GM04503 (cell line): ENCODE data around the gene CPAMD8.
"Not testable (repeated sequence)": the region's sequence is repeated elsewhere in the genome, so short reads cannot be mapped to it uniquely, and the experiment has no call there.

Experiments used
- DNase-seq: peaks from one replicate; pipeline ENCODE4 v3.0.0-alpha.2; 2012; ENCODE audit warnings: low read depth

CPAMD8 gene

GRCh38 chr19:16946951-16947940 lies 79.4 kb downstream of the CPAMD8 start:
- DNase-seq: no peak

GRCh38 chr19:16945762-16946465 lies 80.7 kb downstream of the CPAMD8 start:
- no peak for DNase-seq

GRCh38 chr19:16945364-16945714 lies 81.3 kb downstream of the CPAMD8 start:
- no peak for DNase-seq

GRCh38 chr19:16944626-16945363 lies 81.8 kb downstream of the CPAMD8 start:
- DNase-seq: no peak

- DNase-seq: no peak
These were observed 82.5 kb downstream of the CPAMD8 start for GRCh38 chr19:16943942-16944625.

- DNase-seq: not testable (repeated sequence)
These were observed 83.5 kb downstream of the CPAMD8 start for GRCh38 chr19:16943090-16943489.

GRCh38 chr19:16942583-16942982 lies 84.0 kb downstream of the CPAMD8 start:
- no peak for DNase-seq

GRCh38 chr19:16940626-16941025 lies 86.0 kb downstream of the CPAMD8 start:
- no peak for DNase-seq

GRCh38 chr19:16940063-16940462 lies 86.5 kb downstream of the CPAMD8 start:
- not testable (repeated sequence) for DNase-seq

- DNase-seq: no peak
These were observed 88.4 kb downstream of the CPAMD8 start for GRCh38 chr19:16938211-16938610.

GRCh38 chr19:16937796-16938195 lies 88.8 kb downstream of the CPAMD8 start:
- DNase-seq: not testable (repeated sequence)

- DNase-seq: no peak
These were observed 89.7 kb downstream of the CPAMD8 start for GRCh38 chr19:16936901-16937300.

- DNase-seq: no peak
These were observed 92.1 kb downstream of the CPAMD8 start for GRCh38 chr19:16934489-16934888.

GRCh38 chr19:16931306-16931705 lies 95.3 kb downstream of the CPAMD8 start:
- no peak for DNase-seq

GRCh38 chr19:16930753-16931152 lies 95.9 kb downstream of the CPAMD8 start:
- no peak for DNase-seq

GRCh38 chr19:16928916-16929315 lies 97.7 kb downstream of the CPAMD8 start:
- DNase-seq: no peak

- DNase-seq: no peak
These were observed 98.3 kb downstream of the CPAMD8 start for GRCh38 chr19:16928351-16928750.

GRCh38 chr19:16927883-16928282 lies 98.7 kb downstream of the CPAMD8 start:
- no peak for DNase-seq

GRCh38 chr19:16922949-16923348 lies 103.7 kb downstream of the CPAMD8 start:
- no peak for DNase-seq

GRCh38 chr19:16922592-16922934 lies 104.0 kb downstream of the CPAMD8 start:
- DNase-seq: no peak

- no peak for DNase-seq
These were observed 104.6 kb downstream of the CPAMD8 start for GRCh38 chr19:16921766-16922591.
